Astrocyte of the cerebellum (primary cell): ENCODE measurements around the gene ZCCHC3.

ENCODE experiments used
- DNase-seq: peaks from one replicate; pipeline ENCODE4 v3.0.0-alpha.2; 2011; ENCODE audit warnings: low read depth
- H3K4me3 ChIP-seq: 2 replicates; pipeline ENCODE4 v1.5.1; 2011; ENCODE audit warnings: mild to moderate bottlenecking, low read depth, low read length, moderate library complexity
- in situ Hi-C: cut with HindIII; loops from 2 replicates; pipeline ENCODE4 v1.10.0; 2017; ENCODE audit warnings: low sequenced_read_pairs
- TF ChIP-seq, protein P1 (sequence below): IDR thresholded peaks from 2 replicates; pipeline ENCODE4 v1.5.1; 2012; ENCODE audit warnings: low read length, low read depth, moderate library complexity, mild to moderate bottlenecking; ENCODE audit errors: missing control alignments

ZCCHC3 gene

DNA sequence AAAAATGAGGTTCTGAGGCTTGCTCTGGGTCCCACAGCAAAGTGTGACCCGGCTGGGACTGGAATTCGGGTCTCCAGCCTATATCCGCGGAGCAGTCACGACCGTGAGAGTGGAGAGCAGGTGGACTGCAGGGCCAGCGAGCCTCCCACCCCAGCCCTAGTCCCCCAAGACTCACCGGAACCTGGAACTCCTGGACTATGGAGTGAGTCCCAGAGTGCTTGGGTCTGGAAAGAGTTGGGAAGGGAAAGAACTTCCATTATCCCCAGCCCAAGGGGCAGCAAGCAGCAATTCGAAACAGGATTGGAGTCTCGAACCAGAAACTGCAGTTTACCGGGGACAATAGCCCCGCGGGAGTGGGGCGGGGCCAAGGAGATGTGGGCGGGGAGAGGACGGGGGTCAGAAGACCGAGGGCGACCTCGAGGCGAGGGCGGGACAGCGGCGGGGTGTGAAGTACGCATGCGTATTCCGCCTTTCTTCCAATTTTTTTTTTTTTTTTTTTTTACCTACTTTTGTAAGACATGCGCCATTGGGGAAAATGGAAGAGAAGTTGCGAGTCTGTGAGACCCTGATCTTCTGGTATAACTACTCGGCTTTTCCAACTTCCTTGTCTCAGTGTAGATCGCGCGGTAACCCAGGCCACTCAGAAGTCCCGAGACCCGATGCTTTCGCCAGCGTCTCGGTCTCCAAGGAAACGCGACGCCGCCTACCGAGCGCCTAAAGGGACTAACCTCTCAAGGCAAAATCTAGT, 7.1 kb upstream of the ZCCHC3 start, which contains the start of gene C20orf96:
TSS of gene C20orf96 (minus strand) at position 667 of the 748 bp plus-strand sequence. CDS start at position 527, 140 bp downstream.
- peak; percentile 88 for DNase-seq
- TF ChIP-seq, protein P1, sequence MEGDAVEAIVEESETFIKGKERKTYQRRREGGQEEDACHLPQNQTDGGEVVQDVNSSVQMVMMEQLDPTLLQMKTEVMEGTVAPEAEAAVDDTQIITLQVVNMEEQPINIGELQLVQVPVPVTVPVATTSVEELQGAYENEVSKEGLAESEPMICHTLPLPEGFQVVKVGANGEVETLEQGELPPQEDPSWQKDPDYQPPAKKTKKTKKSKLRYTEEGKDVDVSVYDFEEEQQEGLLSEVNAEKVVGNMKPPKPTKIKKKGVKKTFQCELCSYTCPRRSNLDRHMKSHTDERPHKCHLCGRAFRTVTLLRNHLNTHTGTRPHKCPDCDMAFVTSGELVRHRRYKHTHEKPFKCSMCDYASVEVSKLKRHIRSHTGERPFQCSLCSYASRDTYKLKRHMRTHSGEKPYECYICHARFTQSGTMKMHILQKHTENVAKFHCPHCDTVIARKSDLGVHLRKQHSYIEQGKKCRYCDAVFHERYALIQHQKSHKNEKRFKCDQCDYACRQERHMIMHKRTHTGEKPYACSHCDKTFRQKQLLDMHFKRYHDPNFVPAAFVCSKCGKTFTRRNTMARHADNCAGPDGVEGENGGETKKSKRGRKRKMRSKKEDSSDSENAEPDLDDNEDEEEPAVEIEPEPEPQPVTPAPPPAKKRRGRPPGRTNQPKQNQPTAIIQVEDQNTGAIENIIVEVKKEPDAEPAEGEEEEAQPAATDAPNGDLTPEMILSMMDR = peak; percentile 68
- H3K4me3 ChIP-seq = peak within 1 kb of the TSS; percentile 86
- in situ Hi-C loops = no loop called here

DNA sequence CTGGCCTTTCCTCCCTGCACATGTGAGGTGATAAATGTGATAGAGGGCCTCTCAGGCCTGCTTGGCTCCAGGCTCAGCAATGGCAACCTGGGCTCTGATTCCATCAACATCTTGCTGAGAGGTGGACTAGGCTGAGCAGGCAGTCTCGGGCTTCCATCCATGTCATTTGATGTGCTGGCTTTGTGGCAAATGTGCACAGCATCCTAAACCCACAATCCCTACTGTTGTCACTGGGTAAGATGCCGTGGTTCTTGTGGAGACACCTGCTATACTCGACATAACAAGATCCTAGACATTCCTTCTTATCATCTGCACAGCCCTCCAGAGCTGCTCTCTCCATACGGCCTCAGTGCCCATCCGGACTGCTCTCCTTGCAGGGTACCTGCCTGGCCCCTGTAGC, 2.8 kb upstream of the ZCCHC3 start:
- in situ Hi-C loops = no loop called here

DNA sequence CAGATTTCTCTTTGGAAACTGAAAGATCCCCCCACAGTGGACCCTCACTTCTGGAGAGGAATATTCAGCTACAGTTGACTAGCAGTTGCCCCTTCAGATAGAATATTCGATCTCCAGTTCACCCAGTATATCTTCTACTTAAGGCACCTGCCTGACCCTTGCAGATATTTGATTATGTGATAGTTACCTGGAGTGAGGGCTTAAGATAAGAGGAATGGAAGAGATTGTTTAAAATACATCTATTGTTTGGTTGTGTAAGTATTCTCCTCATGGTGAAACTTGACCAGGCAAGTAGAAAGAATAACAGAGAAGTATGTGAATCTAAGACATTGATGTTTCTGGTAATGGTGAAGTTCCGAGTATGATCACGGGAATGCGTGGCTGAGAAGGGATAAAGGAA, 1.6 kb upstream of the ZCCHC3 start:
- TF ChIP-seq, protein P1 = no peak
- no peak overlapping the region for H3K4me3 ChIP-seq
- DNase-seq = no peak
- in situ Hi-C loops = no loop called here

More for the DNA sequence above, 2.8 kb upstream of the ZCCHC3 start:
- TF ChIP-seq, protein P1 = no peak
- H3K4me3 ChIP-seq = no peak overlapping the region
- no peak for DNase-seq

DNA sequence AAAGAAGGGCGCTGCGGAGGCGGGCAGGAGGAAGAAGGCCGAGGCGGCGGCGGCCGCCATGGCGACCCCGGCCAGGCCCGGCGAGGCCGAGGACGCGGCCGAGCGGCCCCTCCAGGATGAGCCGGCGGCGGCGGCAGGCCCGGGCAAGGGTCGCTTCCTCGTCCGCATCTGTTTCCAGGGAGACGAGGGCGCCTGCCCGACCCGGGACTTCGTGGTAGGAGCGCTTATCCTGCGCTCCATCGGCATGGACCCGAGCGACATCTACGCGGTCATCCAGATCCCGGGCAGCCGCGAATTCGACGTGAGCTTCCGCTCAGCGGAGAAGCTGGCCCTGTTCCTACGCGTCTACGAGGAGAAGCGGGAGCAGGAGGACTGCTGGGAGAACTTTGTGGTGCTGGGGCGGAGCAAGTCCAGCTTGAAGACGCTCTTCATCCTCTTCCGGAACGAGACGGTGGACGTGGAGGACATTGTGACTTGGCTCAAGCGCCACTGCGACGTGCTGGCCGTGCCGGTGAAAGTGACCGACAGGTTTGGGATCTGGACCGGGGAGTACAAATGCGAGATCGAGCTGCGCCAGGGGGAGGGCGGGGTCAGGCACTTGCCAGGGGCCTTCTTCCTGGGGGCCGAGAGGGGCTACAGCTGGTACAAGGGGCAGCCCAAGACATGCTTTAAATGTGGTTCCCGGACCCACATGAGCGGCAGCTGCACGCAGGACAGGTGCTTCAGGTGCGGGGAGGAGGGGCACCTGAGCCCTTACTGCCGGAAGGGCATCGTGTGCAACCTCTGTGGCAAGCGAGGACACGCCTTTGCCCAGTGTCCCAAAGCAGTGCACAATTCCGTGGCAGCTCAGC, 780 bp downstream of the ZCCHC3 start:
- TF ChIP-seq, protein P1 = no peak
- no peak for DNase-seq
- in situ Hi-C loops = no loop called here
- H3K4me3 ChIP-seq = peak overlapping the region; percentile 96

DNA sequence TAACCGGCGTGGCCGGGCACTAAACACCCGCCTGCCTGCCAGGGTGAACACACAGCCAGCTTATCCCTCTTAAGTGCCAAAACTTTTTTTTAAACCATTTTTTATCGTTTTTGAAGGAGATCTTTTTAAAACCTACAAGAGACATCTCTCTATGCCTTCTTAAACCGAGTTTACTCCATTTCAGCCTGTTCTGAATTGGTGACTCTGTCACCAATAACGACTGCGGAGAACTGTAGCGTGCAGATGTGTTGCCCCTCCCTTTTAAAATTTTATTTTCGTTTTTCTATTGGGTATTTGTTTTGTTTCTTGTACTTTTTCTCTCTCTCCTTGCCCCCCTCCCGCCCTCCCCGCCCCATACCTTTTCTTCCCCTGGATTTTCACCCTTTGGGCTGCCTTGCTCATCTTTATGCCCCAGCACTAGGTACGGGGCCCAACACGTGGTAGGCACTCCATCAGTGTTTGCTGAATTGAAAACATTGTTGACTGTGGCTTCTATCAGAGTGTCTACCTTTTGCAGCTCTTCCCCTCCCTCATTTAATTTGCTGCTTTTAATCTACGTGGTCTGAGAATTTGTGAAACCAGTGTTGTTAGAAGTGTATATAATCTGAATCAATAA, 1.5 kb downstream of the ZCCHC3 start:
- no peak for DNase-seq
- TF ChIP-seq, protein P1 = no peak
- peak overlapping the region; percentile 96 for H3K4me3 ChIP-seq
- in situ Hi-C loops = no loop called here

DNA sequence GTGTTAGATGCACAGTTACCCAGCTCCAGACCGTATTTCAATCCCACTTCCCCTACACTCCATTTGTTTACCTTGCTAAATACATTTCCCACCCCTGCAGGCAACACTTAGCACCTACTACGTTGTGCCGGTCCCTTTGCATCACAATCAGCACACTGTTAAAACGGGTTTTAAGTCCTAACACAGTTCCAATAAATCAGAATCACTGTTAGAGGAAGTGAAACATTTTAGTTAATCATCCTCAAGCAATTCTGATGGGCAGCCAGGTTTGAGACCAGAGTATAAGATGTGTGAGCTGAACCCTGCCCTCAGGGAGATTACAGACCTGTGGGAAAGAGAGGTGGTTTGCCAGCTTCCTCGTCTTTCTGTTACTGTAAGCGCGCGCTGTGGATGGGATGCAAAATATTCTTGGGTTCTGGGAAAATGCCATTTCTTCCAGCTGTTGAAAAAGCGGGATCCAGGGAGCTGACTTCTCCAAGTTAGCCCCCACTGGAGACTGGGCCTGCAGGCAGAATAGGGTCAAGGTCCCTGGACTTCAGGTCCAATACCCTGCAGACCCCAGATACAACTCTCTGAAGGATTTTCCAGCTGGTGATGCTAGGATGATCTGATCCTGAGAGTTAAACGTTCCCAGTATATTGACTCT, 3.1 kb downstream of the ZCCHC3 start:
- DNase-seq = no peak
- TF ChIP-seq, protein P1 = no peak
- in situ Hi-C loops = no loop called here
- H3K4me3 ChIP-seq = peak overlapping the region; percentile 96
